GM21526 (cell line): ENCODE measurements around the gene PEMT.

Experiments used
- ATAC-seq: cut with Tn5 transposase; IDR thresholded peaks from one replicate; pipeline ENCODE4 v1.9.1; 2021; ENCODE audit warnings: moderate library complexity; ENCODE audit not compliant: unreplicated experiment, low FRiP score

The PEMT gene

DNA sequence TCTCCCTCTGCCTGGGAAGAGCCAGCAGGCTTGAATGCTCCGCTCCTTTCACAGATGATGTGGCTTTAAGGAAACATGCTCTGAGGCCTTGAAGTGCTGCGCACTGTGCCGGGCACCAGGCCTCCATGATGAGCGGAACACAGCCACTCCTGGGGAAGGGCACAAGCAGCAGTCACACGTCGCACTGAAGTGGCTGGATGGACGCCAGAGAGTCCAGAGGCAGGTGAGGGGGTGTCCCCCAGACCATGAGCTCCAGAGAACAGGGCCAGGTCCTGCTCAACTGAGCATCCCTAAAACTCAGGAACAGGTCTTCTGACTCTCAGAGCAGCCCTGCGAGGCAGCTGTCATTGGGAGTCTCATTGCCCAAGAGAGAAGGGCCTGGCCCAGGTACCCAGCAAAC is 35.6 kb downstream of the PEMT start:
- ATAC-seq = no peak

DNA sequence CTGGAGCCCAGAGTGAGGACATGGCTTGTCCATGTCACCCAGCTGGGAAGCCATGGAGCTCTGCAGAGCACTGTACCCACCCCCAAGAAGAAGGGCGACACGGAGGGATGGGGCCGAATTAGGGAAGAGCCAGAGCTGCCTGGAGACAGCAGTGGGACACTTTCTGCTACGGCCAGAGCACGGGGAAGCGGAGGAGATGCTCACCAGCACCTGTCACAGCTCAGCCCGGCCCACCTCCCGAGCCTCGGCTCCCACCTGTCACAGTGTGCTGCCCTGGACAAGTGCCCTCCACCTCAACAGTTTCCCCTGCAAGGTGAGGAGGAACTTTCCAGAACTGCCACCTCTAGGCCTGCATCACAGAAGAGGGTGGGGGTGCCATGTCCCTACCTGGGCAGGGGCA is 36.4 kb downstream of the PEMT start:
- ATAC-seq = no peak

DNA sequence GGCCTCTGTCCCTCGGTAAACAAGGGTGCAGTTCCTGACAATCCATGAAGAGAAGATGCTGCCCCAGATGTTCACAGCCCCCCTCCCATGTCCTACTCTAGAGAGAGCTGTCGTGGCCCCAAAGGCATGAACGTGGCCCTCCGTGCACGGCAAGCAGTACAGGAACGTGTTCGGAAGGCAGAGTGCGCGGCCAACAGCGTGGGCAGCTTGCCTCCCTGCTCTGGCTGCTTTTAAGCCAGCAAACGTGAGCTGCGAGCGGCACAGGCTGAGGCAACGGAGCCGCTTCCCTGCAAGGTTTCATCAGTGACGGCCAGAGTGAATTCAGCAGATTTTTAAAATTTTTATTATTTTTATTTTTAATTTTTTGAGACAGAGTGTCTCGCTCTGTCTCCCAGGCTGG is 37.2 kb downstream of the PEMT start:
- no peak for ATAC-seq

DNA sequence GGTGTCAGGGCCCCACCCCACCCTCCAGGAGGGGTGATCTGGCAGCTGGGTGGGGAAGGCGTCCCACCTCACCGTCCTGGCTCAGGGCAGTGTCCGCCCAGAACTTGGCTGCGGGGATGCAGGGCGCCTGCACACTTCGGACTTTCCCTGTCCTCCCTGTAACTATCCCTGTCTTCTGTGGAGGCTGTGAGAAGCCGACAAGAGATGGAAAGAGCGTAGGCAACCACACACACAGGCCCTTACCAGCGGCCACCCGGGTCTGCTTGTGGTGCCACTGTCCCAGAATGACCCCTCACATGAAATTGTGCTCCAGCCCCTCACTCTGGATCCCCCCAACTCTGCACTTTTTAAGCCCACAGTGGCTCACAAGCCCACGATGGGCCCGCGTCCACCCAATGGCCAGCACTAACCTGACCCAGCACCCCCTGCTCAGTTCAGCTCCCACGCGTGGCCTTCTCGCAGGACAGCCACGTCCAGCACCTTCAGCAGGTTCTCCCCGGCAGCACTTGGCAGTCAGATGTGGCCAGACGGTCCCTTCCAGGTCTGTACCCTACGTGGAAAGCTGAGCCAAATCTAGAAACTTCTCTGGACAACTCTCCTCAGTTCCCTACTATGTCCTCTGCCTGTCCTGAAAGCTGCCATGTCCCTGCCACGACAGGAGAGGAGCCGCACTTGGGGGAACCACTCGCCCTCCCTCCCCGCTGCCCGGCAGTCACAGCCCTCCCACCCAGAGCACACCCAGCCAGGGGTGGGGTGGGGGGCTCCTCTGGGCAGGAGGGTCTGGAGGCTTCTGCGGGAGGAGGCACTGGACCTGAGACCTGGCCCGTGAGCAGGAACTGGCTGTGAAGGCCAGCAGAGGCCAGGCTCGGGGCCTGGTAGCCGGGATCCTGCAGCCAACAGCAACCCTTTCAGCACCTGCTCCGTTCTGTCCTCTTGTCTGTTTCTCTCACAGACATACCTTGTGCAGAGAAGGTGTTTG is 38.0 kb downstream of the PEMT start:
- no peak for ATAC-seq

DNA sequence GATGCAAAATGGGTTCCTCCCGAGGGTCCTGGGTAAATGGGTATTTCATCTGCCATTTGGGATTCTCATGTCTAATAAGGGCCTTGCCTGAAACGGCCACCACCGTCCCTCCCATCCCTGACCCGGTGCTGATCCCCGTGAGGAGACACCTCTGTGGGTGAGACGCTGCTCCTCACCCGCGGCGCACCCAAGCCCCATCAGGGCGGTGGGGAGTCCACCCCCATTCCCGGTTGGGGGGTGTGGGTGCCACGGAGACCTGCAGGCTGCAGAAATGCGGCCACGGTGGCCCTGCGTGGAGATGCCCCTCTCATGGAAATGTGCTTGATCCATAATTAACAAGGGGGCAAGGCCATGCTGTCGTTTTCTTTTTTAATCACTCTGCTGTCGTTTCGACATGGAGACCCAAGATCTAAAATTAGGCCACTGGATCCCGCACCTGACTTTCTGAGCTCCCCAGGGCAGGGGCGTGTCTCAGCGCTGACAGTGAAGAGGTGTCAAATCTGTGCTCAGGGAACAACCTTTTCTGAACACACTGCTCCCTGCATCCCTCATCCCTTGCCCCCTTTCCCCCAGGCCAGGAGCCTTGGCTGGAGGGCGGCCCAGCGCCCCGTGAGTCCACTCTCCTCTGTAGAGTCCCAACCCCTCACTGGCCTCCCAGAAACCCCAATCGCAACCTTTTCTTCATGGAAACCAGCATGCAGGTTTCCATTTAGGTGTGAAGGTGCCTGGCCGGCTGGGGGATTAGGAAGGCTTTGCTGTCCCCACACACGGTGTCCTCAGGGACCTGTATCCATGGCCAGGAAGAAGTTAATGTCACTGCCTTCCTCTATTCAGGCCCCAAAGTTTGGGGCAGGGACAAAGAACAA is 38.9 kb downstream of the PEMT start:
- ATAC-seq = no peak

DNA sequence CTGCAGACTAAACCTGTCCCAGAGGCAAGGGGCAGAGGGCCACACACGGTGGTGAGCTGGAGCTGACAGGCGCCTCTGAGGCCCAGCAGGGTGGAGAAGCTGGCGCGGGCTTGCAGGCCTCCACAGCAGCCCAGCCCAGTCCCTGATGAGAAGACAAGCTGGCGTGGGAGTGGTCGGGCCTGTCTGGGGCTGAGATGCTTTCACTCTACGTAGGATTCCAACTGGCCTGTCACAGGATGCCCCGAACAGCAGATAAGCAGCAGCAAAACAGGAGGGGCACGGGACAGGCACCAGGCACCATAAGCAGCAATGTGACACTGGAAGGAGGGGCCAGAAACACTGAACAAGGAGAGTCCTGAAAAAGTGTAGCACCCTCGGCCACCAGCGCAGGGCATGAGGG is 40.1 kb downstream of the PEMT start:
- no peak for ATAC-seq

DNA sequence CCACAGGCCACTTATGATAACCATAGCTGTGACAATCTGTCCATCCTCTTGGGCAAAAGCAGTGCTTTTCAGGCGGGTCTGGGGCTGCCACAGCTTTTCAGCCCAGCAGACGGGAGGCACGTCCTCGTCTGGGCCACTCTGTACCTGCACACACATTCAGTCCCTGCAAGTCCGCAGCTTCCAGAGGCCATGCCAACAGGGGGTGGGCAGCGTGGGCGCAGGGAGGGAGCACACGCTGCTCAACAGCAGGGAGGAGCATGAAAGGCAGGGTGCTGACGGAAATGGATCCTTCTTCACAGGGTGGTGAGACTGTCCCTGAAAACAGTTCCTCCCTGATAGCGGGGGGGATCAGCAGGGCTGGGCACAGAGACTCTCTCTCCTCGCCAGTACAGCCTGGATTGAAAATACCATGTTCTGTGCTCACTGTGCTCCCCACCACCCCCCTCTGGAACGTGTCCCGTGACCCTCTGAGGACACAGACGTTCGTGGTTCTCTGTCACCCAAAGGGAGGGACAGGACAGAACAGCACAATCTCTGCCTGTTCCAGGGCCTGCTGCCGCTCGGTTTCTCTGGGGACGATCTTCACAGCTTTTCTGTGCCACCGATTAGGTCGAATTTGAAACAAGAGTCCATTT is 41.7 kb downstream of the PEMT start:
- no peak for ATAC-seq

DNA sequence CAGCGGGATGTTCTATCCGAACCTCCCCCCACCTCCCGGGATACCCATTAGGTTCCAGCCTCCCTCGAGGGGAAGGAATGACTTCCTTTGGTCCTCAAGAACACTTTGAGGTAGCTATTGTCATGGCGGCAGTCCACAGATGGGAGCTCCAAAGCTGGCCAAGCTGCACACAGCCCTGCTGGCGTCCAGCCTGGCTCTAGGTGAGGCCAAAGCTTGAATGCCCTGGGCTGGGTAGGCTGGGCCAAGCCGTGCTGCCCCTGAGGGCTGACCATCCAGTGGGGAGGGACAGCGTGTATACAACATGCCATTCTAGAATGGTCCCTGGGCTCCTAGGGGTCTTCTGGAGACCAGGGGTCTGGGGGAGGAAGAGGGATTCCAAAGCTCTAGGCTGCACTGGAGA is 43.5 kb downstream of the PEMT start:
- ATAC-seq = no peak

DNA sequence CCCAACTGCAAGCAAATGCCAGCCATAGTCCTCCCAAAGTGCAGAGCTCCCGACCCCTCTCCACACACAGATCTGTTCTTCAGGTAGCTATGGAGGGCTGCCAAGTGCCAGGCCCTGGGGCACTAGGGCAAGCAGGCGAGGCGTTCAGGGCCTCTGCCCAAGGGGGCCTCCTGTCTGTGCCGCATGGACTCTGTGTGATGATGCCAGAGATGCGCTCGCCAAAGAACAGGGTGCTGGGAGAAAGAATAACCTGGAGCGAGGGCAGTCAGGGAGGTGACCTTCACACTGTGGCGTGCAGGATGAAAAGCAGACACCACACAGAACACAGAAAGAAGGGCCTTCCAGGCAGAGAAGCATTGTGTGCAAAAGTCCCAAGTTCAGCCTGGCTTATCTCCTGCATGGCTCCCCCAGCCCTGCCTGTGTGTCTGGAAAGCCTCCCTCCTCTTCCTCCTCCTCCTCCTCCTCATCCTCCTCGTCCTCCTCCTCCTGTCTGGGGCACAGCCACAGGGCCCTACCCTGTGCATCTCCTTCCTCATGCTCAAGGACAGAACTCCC is 44.2 kb downstream of the PEMT start:
- no peak for ATAC-seq

DNA sequence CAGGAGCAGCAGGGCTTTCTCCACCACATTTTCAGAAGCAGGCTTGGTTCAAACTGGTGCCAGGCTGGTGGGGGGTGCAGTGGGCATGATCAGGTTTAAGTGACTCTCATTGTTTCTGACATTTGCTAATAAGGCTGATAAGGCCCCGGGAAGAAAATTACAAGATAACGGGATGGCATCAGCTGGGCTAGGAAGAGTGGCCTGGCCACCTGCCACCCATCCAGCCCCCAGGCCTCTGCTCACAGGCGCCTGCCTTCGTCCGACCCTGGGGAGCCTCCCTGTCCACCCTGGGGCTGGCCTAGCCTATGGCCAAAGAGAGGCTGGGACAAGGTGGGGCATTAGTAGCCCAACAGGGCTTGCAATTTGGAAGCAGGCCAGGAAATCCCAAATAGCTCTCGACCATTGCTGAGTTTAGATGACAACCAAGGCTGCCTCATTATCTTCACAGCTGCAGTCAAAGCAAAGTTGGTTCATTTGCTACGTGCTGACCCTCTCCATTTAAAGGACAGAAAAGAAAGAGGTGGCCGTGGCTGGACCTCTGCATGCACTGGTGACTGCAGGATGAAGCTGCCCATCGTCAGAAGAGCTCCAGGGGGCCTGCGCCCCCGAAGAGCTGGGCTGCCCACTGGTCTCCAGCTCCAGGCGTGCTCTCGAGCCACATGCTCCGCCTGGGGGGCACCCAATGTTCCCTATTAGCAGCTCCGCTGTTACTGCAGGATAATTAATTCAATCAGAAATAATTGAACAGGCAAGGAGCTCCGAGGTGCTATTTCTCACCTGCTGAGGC is 44.9 kb downstream of the PEMT start:
- ATAC-seq = no peak

DNA sequence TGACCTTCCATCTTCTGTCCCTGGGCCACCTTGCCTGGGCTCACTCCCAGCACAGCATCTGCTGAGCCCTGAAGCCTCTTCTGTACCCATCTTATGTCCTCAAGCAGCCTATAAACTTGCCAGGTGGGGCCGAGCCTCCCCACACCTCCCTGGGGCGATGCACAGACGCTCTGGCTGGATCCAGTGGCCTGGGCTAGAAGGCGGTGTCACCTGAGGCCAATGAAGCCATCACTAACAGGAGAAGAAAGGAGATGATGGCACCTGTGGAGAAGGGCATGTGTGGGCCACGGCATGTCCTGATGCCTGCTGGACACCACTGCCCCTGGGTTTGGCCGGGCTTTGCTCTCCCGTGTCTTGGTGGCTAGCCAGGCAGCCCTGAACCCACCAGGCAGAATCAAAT is 45.5 kb downstream of the PEMT start:
- no peak for ATAC-seq

DNA sequence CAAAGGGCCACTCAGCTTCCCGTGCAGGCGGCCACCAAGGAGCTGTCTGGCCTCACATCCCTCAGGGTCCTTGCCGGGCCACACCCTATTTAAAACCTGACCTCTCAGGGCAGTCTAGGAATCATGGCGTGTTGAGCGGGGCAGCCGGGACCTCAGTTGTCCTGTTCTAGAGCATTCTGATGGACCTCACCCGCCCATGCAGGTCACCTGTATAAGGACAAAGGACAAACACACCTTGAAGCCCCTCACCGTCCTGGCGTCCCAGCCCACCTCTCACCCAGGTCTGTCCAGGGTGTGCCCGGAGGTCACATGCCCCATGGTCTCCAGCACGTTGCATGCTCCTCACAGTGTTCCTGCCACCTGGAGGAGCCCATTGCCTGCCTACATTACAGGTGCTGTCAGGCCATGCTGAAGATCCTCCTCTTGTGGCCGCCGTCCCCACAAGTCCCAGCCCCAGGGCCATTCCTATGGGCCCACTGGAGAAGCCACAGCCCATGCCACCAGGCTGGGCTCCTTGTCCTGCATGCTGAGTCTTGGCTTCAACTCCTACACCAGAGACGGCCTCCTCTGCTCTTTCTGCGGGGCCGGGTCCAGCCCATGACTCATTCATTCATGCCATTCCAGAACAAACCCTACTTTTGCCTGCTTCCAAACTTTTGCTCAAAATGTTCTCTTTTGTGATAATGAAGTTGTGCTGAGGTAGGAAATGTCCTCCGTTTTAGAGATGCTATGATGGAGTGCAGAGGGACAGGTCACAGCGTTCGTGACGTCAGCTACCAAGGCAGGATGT is 46.3 kb downstream of the PEMT start:
- ATAC-seq = no peak

DNA sequence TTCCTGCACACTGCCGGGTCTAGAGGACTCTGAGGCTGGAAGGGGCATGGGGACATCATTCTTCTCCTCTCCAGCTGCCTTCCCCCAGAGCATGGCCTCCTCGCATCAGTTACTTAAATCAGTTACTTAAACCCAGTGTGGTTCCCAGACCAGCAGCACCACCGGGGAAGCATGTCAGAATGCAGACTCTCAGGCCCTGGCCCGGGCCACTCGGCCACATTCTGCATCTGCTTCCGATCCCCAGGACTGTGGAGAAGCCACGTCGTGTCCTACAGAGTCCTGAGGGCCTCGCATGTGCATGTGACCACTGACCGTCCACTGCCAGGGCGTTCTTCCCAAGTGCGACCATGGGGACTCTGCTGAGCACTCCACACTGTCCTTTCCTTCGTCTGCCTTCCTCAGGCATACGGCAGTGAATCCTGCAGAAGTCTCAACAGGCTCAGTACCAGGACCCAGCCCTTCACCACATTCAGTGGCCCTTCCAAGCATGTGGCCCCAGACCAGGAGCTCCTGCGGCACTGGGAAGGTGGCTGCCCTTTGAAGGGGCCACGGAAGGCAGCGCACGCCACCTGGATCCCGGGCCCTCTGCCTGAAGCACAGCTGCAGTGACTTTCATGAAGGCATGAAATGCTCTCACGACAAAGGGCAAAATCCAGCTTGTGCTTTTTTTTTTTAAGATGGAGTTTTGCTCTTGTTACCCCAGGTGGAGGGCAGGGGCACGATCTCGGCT is 48.4 kb downstream of the PEMT start:
- no peak for ATAC-seq

DNA sequence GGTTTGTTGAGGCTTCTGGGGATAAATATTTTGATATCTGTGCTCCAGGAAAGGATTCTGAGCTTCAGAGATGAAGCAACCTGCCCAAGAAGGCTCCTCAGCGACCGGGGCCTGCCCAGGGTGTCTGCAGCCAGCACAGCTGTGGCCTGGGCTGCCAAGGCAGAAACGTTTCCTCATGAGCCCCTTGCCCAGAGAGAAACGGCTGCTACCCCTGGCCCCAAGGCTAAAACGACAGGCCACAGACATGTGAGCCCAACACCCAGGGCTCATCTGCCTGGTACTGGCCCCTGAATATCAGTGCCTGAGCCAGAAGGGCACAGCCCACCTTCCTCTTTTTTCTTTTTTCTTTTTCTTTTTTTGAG is 49.9 kb downstream of the PEMT start:
- ATAC-seq = no peak

DNA sequence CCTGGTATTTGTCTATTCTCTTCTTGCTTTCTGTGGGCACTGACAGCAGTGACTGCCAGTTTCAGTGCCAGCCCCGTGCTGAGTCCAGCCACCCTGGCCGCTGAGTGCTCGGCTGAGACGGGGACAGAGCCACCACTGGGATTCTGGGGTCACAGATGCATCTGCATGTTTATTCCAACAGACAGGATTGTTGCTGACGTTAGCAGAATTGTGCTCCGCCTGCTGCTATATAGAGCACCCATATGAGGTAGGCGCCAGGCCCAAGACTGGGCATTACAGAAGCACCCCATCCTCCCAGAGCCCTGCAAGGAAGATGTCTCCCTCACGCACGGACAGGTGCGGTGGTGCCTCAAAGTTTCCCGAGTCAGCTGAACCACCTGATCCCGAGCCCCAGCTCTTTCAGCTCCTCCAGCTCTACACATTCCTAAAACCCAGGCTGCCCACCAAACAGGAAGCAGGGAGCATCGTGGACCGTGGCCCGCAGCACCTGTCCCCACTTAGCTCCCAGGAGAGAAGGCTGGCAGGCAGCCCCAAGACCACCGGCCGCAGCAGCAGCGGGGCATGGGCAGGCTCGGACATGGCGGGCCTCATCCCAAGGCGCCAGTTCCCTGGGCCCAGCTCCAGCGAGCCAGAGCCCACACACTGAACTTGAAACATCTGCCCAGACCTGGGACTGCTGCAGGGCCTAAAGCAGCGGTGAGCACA is 50.4 kb downstream of the PEMT start:
- ATAC-seq = no peak

DNA sequence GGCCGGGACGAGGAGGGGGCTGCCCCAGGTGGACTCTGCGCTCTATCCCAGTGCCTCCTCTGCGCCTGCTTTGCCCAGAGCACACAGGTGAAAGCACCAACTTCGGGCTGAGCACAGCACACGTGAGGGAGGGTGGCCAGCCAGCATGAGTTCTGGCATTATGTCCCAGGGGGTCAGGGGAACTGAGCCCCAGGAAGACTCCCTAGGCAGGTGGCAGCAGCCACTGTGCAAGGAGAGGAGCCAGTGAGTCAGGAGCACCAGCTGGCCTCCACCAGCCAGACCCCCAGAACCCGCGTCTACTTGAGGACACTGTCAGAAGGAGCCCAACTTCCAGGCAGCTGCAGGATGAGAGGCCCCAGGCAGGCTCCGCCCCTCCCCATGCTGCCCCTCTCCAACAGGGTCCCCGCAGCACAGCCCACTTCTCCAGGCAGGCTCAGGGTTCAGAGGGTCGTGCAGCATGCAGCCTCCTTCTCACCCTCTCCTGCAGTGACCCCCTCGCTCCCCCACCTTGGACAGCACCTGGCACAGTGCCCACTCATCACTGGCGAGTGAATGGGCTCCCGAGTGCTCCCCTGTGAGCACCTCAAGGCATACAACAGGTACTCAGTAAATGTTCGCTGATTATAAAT is 51.1 kb downstream of the PEMT start:
- ATAC-seq = no peak

DNA sequence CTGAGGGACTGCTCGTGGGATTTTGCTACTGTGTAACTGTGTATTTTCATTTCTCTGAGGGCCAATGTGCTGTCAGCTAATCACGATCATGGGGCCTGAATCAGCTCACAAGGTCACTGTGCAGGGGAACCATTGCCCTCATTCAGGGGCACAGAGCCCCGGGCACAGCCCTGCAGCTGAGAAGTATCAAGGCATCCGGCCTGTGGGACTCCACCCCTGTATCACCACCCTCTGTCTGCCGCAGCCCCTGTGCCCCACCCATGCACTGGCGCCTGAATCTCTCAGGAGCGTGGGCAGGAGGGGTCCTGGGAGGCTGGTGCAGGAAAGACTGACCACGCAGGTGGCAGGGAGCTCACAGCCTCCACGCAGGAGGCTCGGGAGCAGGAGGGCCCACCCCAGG is 51.9 kb downstream of the PEMT start:
- ATAC-seq = no peak
